Gastroesophageal sphincter (tissue), 4 donors: ENCODE measurements around the gene USF1. TPM values are rescaled to one million over a fixed set of nuclear protein-coding genes. Genes with fewer than 3 reads are reported as not detected.
"Not testable (repeated sequence)": the region's sequence is repeated elsewhere in the genome, so short reads cannot be mapped to it uniquely, and the experiment has no call there.

Experiments
- ATAC-seq: fragments of 150-250 bp; one replicate; pipeline ENCODE4 v1.9.1; 2016; ENCODE audit warnings: mild to moderate bottlenecking, moderate library complexity
- H3K27ac ChIP-seq, 4 donors: fragments of 200-600 bp; sonication (generic) in 3 of 4; 1 replicate in 3 of 4; 2 replicates in 1 of 4; pipeline ENCODE4 v1.5.1; 2016 to 2019
- H3K27me3 ChIP-seq: fragments of 200-600 bp; sonication (generic); one replicate; pipeline ENCODE4 v1.5.1; 2019
- H3K36me3 ChIP-seq, 2 donors: fragments of 200-600 bp; sonication (generic); one replicate each; pipeline ENCODE4 v1.5.1; 2019; ENCODE audit warnings: control low read depth in 1 of 2
- H3K4me1 ChIP-seq, 3 donors: fragments of 200-600 bp; sonication (generic); 1 replicate in 2 of 3; 2 replicates in 1 of 3; pipeline ENCODE4 v1.5.1; 2016 to 2019; ENCODE audit warnings: control low read depth in 2 of 3
- H3K4me3 ChIP-seq, 2 donors: fragments of 200-600 bp; sonication (generic); one replicate each; pipeline ENCODE4 v1.5.1; 2019; ENCODE audit warnings: mild to moderate bottlenecking in 1 of 2, moderate library complexity in 1 of 2
- H3K9me3 ChIP-seq, 3 donors: fragments of 200-600 bp; sonication (generic); one replicate each; pipeline ENCODE4 v1.5.1; 2017 to 2019; ENCODE audit warnings: control low read depth in 2 of 3
- EP300 ChIP-seq: sonication (generic); formaldehyde crosslinking; IDR thresholded peaks from one replicate; pipeline ENCODE4 v1.6.1; 2017; ENCODE audit warnings: antibody characterized with exemption, mild to moderate bottlenecking
- POLR2A ChIP-seq, 2 donors: fragments of 450-650 bp; IDR thresholded peaks; one replicate each; pipeline ENCODE4 v1.6.1; 2017; ENCODE audit warnings: antibody characterized with exemption in 2 of 2, mild to moderate bottlenecking in 2 of 2, moderate library complexity in 1 of 2
- POLR2AphosphoS5 ChIP-seq: sonication (generic); formaldehyde crosslinking; IDR thresholded peaks from one replicate; pipeline ENCODE4 v1.6.1; 2017; ENCODE audit warnings: antibody characterized with exemption
- WGBS, 2 donors: methylation state at CpG; one replicate each; pipeline ENCODE4 v1.1.5; 2018; ENCODE audit warnings: low coverage in 1 of 2; 5-methylcytosine and 5-hydroxymethylcytosine counted together
- total RNA-seq, 4 donors: library from RNA; depleted of rRNA; stranded (reverse); fragments of >200 nt; gene quantifications; one replicate each; pipeline ENCODE4 v1.1.0, GENCODE V29; 2016
- TF ChIP-seq, protein P1 (sequence below), 4 experiments: fragments of 200-600 bp in 2 of 4; fragments of 450-650 bp in 2 of 4; sonication (generic) in 1 of 4; IDR thresholded peaks; one replicate each; pipeline ENCODE4 v1.5.1; 2017 to 2019; ENCODE audit warnings: antibody characterized with exemption in 4 of 4, mild to moderate bottlenecking in 2 of 4, moderate library complexity in 2 of 4

Gene USF1
- total RNA-seq, 4 donors from 2014 or later, result 50.9 to 79.4 (median 60.5) TPM

DNA sequence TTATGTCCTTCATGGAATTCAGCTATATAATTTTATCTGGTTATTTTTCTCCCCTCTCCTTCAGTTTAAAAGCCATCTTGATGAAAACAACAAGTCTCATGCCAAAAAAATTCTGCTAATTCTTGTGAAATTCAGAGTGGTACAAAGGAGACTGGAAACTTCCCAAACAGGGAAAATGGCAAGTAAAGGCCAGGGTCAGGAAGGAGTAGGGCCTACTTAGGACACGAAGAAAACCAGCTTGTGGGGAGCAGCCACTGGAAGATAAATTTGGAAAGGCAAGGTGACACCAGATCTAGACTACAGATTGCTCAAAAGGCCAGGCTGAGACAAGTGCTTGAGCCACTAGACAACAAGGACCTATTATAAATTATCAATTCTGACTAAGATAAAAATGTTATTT, 13.4 kb downstream of the USF1 start:
- H3K9me3 ChIP-seq, result no peaks in the 10 kb centered on the region
- no peak overlapping the region for H3K27ac ChIP-seq
- H3K27me3 ChIP-seq, result no peaks in the 10 kb centered on the region
- no peak overlapping the region for H3K4me3 ChIP-seq
- no peak for ATAC-seq
- TF ChIP-seq POLR2A (IDR thresholded peaks at IDR 0.05) (no peak), POLR2AphosphoS5 (no peak), EP300 (no peak)
- TF ChIP-seq, protein P1, sequence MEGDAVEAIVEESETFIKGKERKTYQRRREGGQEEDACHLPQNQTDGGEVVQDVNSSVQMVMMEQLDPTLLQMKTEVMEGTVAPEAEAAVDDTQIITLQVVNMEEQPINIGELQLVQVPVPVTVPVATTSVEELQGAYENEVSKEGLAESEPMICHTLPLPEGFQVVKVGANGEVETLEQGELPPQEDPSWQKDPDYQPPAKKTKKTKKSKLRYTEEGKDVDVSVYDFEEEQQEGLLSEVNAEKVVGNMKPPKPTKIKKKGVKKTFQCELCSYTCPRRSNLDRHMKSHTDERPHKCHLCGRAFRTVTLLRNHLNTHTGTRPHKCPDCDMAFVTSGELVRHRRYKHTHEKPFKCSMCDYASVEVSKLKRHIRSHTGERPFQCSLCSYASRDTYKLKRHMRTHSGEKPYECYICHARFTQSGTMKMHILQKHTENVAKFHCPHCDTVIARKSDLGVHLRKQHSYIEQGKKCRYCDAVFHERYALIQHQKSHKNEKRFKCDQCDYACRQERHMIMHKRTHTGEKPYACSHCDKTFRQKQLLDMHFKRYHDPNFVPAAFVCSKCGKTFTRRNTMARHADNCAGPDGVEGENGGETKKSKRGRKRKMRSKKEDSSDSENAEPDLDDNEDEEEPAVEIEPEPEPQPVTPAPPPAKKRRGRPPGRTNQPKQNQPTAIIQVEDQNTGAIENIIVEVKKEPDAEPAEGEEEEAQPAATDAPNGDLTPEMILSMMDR (IDR thresholded peaks at IDR 0.05), result no peak
- H3K4me1 ChIP-seq, result no peaks in the 10 kb centered on the region
- 44 to 75% methylated on average over 1 of the region's 1 CpG for WGBS, 2 donors
- no peaks in the 10 kb centered on the region for H3K36me3 ChIP-seq

- Histone ChIP-seq H3K27me3 (no peaks in the 10 kb centered on the region), H3K9me3 (no peaks in the 10 kb centered on the region), H3K4me3 (no peak overlapping the region), H3K36me3 (no peaks in the 10 kb centered on the region), H3K27ac (no peak overlapping the region), H3K4me1 (no peaks in the 10 kb centered on the region)
- WGBS, 2 donors, result 59 to 89% methylated on average over 1 to 2 of the region's 2 CpGs
- TF ChIP-seq POLR2AphosphoS5, result no peak
- TF ChIP-seq, protein P1 (IDR thresholded peaks at IDR 0.05), result no peak
- no peak for TF ChIP-seq POLR2A (IDR thresholded peaks at IDR 0.05)
- TF ChIP-seq EP300, result no peak
- ATAC-seq, result no peak
These were observed 13.9 kb downstream of the USF1 start for GRCh38 chr1:161031874-161032273.

DNA sequence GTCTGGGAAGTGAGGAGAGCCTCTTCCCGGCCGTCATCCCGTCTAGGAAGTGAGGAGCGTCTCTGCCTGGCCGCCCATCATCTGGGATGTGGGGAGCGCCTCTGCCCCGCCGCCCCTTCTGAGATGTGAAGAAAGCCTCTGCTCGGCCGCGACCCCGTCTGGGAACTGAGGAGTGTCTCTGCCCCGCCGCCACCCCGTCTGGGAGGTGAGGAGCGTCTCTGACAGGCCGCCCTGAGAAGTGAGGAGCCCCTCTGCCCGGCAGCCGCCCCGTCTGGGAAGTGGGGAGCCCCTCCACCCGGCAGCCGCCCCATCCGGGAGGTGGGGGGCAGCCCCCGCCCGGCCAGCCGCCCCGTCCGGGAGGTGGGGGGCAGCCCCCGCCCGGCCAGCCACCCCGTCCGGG, 16.3 kb downstream of the USF1 start:
- not testable (repeated sequence) for H3K36me3 ChIP-seq, H3K27me3 ChIP-seq, H3K9me3 ChIP-seq, H3K27ac ChIP-seq, ATAC-seq, H3K4me1 ChIP-seq, H3K4me3 ChIP-seq
- WGBS, 2 donors, result no CpG with 5 or more reads among the region's 32 CpGs

GRCh38 chr1:161026954-161027353, 18.8 kb downstream of the USF1 start:
- H3K27me3 ChIP-seq, result peaks cover 19% of the 10 kb centered on the region
- not testable (repeated sequence) for H3K27ac ChIP-seq, H3K36me3 ChIP-seq, H3K4me3 ChIP-seq, H3K4me1 ChIP-seq, H3K9me3 ChIP-seq, ATAC-seq
- WGBS, 2 donors, result 71% methylated on average over 1 of the region's 1 CpG; no CpG with 5 or more reads in 1 of the 2 donors

DNA sequence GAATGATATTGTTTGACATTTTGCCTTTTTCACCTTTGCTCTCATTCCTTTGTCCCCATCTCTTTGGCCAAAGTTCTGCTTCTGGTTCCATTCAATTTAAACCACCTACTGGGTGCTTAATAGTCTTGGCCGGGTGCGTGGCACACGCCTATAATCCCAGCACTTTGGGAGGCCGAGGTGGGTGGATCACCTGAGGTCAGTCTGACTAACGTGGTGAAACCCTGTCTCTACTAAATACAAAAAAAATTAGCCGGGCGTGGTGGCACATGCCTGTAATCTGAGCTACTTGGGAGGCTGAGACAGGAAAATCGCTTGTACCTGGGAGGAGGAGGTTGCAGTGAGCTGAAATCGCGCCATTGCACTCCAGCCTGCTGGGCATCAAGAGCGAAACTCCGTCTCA, 23.3 kb downstream of the USF1 start:
- H3K36me3 ChIP-seq, H3K27ac ChIP-seq, H3K4me3 ChIP-seq, ATAC-seq, H3K9me3 ChIP-seq: not testable (repeated sequence)
- H3K27me3 ChIP-seq, result peaks cover 41% of the 10 kb centered on the region
- WGBS, 2 donors, result 100% methylated on average over 2 of the region's 12 CpGs; no CpG with 5 or more reads in 1 of the 2 donors
- H3K4me1 ChIP-seq, result peaks cover 0 to 17% (median 7%) of the 10 kb centered on the region in 3 donors

GRCh38 chr1:161021970-161022353, 23.8 kb downstream of the USF1 start:
- Histone ChIP-seq H3K36me3 (no peaks in the 10 kb centered on the region), H3K4me1 (peaks cover 0 to 17% (median 7%) of the 10 kb centered on the region in 3 donors), H3K27me3 (peaks cover 41% of the 10 kb centered on the region), H3K4me3 (no peak overlapping the region), H3K27ac (no peak overlapping the region), H3K9me3 (no peaks in the 10 kb centered on the region)
- ATAC-seq, result no peak
- 92 to 94% methylated on average over 2 of the region's 2 CpGs for WGBS, 2 donors
- TF ChIP-seq EP300 (no peak), POLR2AphosphoS5 (no peak), POLR2A (IDR thresholded peaks at IDR 0.05) (no peak)
- TF ChIP-seq, protein P1 (IDR thresholded peaks at IDR 0.05), result no peak
